Activated CD4-positive, alpha-beta T cell treated with anti-CD3 and anti-CD28 coated beads, Interleukin-2, Interleukin-6, amounts not matched to agents 100 ng/mL and 50 ng/mL, durations not matched to agents 16 hours and 8 hours (primary cell): Measurements from ENCODE around the gene ALDOA.

Experiments used
- DNase-seq: peaks from one replicate; pipeline ENCODE4 v3.0.0-alpha.2; 2020

The ALDOA gene

DNA sequence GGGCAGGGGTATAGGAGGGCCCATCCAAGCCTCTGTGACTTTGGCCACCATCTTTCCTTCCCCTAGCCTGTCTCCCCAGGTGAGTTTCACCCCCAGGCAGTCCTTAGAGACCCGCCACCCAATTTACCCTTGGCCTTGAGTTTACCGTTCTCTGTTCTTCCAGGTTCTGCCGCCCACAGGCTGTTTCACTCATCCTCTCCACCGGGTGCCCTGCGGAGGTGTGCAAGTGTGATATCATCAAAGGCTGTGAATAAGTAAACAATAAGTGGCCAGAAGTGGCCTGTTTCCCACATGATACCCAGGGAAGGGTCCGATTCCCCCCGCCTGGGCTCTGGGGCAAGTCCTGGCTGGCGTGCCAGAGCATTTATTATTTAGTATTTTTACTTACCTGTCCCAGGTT, 19.4 kb upstream of the ALDOA start:
- no peak for DNase-seq

GRCh38 chr16:30046588-30046987, 19.0 kb upstream of the ALDOA start:
- no peak for DNase-seq

- DNase-seq = no peak
Observed at GRCh38 chr16:30049871-30050270, 15.7 kb upstream of the ALDOA start.

- no peak for DNase-seq
Observed at GRCh38 chr16:30051518-30051917, 14.0 kb upstream of the ALDOA start.

DNA sequence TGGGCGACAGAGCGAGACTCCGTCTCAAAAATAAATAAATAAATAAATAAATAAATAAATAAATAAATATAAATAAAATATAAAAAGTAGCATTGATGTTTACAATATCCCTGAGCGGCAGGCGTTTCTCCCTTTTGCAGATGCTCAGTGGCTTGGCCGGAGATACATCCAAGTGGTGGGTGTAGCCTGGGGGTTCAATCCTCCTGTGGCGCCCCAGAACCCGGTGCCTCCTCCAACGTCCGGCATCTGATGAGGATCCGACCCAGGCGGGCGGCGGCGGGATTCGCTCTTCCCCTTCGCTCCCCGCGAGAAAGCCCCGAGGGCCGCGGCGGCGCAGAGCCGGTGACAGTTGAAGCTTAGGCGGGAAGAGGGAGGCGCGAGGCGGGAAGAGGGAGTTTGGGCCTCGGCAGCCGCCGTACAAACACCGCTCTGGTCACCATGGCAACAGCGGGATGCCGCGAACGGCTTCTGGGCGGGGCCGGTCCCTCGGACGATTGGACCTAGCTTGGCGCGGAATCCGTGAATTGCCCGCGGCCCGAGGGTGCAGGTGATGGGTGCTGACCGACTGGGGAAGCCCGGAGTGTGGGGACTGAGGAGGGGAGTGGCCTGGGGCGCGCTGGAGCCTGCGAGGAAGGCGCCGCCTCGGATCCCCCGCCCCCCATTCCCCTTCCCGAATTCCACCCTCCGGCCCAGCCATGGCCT, 12.7 kb upstream of the ALDOA start:
- peak; percentile 96 for DNase-seq

DNA sequence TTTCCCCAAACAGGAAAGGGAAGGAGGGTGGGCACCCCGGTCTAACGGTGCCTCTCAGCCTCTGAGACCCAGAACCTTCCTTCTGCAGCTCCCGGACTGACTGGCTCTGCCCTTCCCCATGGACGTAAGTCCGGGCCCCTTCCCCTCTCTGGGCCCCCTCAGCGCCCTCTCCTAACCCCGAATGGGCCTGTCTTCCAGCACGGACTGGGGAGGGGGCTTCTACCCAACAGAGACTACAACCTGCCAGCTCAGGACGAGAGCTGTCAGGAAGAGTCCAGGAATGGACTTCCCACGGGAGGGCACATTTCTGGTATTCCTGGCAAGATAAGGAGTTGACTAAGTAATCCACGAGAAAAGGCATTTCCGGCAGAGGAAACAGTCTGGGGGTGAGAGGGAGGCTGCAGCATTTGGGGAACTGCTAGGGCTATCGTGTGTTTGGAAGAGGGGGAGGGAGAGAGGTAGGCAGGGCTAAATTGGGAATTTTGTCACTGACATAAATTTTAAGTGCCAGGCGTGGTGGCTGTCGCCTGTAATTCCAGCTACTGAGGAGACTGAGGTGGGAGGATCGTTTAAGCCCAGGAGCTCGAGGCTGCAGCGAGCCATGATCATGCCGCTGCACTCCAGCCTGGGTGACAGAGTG, 12.1 kb upstream of the ALDOA start:
- no peak for DNase-seq

- no peak for DNase-seq
Observed at GRCh38 chr16:30054451-30054850, 11.1 kb upstream of the ALDOA start.

- peak; percentile 63 for DNase-seq
Observed at GRCh38 chr16:30054959-30055553, 10.5 kb upstream of the ALDOA start.

DNA sequence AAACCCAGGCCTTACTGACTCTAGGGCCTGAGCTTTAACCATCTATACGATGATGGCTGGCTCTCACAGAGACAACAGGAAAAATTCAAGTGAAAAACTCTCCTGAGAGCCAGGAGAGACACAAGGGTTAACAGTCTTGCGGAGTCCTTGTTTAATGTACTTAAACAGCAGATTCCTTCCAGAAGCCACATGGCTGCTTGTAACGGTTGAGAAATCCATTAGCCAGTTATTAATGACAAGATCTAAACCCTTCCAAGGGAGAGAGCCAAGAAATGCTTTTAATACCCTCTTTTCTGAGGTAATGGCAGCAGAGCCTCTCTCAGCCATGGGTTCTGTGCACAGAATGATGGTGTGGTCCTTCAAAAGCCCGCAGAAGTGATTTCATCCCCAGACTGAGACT, 5.2 kb upstream of the ALDOA start:
- DNase-seq = no peak

- DNase-seq = no peak
Observed at GRCh38 chr16:30060836-30061554, 4.6 kb upstream of the ALDOA start.

DNA sequence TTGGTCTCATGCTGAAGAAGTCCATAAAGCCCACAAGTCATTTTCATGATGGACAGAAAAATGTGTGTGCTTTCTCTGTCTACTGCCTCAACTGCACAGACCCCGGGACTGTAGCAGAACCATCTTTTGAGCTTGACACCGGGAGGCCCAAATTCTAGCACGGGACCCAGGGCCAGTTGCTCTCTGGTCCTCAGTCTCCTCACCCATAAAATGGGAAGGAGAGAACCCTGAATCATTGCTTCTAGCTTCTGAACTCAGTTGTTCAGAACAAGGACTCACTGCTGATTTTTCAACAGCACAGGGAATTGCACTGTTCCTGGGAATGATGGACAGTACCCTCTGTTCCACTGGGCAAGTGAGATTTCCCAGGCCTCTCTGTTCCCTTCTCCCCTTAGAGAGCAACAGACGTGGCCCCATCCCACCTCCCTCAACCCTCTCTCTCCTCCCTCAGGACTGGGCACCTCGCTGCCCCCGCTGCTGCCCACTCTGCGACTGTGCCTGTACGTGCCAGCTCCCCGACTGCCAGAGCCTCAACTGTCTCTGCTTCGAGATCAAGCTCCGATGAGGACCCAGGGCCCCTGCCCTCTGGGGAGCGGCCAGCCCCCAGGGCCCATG, 2.2 kb upstream of the ALDOA start:
- no peak for DNase-seq

- DNase-seq = peak; percentile 87
Observed at GRCh38 chr16:30063893-30064728, 1.4 kb upstream of the ALDOA start.

DNA sequence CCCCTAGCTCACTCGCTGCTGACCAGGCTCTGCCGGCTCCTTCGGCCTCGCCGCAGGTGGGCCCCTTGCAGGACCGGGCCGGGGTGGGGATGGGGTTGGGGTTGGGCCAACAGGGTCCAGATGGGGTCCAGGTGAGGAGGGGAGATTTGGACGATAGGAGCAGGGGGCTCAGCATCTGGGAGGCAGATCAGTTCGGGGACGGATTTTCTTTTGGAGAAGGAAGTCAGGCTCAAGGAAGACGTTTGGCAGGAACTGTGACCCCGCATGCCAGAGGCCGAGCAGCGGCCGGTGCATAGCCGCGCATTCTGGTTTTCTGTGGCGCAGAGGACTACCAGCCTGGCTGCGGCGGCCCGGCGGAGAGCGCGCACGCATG, 845 bp upstream of the ALDOA start:
- no peak for DNase-seq

DNA sequence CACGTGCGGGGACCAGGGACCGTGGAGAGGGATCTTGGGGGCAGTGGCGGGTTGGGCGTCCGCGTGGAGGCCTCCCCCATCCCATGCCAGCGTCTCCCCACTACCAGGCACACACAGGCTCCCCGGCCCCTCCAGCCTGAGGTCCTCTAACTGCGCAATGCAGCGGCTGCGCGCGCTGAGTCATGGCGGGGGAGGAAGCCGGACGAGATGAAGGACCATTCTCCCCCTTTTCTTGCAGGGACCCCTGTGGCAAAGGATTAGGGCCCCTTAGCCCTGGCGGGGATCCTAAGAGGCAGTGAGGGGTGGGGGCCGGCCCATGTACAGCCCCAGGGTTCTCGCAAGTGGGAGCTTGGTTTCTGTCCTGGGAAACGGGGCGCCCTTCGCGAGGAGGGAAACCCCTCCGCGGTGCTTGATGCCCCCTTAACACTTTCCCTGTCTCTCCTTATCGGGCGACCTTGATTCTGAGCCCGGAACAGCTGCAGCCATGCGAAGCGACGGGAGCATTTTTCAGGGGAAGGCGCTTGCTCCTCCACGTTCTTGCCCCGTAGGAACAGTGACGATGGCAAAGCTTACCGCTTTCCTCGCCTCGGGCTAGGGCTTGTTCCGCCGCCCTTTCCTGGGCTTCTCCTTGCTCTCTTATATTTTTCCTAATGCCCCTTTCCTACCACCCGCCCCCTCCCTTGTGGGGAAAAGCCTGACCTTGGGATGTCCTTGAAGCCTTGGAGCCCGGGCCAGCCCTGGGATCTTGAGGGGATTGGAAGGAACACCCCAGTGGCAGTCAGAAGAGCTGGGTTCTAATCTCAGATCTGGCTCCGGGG, 592 bp downstream of the ALDOA start:
- no peak for DNase-seq

GRCh38 chr16:30066761-30067583, 1.4 kb downstream of the ALDOA start:
- no peak for DNase-seq

- no peak for DNase-seq
Observed at GRCh38 chr16:30067584-30067916, 2.0 kb downstream of the ALDOA start.

GRCh38 chr16:30068333-30068732, 2.8 kb downstream of the ALDOA start:
- no peak for DNase-seq

DNA sequence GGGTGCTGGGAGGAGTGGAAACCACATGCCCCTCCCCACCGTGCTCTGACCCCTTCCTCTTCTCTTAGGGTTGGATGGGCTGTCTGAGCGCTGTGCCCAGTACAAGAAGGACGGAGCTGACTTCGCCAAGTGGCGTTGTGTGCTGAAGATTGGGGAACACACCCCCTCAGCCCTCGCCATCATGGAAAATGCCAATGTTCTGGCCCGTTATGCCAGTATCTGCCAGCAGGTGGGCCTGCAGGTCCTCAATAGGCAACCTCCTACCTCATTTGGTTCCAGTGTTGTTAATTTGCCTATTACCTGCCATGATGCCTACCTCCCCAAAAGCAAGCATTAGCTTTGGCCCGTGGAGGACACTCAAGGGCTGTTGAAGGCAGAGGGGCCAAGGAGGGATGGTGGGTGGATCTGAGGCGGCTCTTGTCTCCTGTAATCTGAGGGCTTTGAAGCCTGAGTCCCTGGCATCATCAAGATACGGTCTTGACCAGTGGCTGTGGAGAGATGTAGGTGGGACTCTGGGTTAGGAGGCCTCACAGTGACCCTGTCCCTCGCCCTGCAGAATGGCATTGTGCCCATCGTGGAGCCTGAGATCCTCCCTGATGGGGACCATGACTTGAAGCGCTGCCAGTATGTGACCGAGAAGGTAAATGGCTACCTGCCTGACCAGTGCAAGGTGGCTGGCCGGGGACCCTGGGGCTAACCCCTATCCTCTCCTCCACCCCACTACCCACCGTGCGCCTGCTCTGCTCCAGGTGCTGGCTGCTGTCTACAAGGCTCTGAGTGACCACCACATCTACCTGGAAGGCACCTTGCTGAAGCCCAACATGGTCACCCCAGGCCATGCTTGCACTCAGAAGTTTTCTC, 3.4 kb downstream of the ALDOA start:
- DNase-seq = peak; percentile 55

GRCh38 chr16:30069611-30070462, 4.3 kb downstream of the ALDOA start:
- no peak for DNase-seq
